ENCODE measurements around the gene TALDO1. TPM values are rescaled to one million over a fixed set of nuclear protein-coding genes. Genes with fewer than 3 reads are reported as not detected.

The TALDO1 gene
- total and polyA plus RNA-seq, 2 experiments from 2014 or later: 353 to 402 TPM

- DNase-seq (ENCODE audit: low spot score) (no peak), ATAC-seq (no peak; the same call in 2 of the 3 replicates)
- H3F3A ChIP-seq (replicated peaks; ENCODE audit: low read depth): peaks cover 47% of the 10 kb centered on the region
- H3K9me3 Mint-ChIP-seq: peaks cover 5% of the 10 kb centered on the region; the same call in 1 of the 3 replicates
- no peak overlapping the region for H2AFZ ChIP-seq
- no peak overlapping the region for H3K4me3 Mint-ChIP-seq
- H3K9me2 ChIP-seq (ENCODE audit: insufficient read depth): no peaks in the 10 kb centered on the region
- H3K4me2 ChIP-seq: no peak overlapping the region
- peaks cover 34% of the 10 kb centered on the region for H3K27me3 Mint-ChIP-seq (ENCODE audit: insufficient read depth, low read depth, poor library complexity)
- H3K79me2 ChIP-seq (replicated peaks; ENCODE audit: insufficient read depth): peaks cover 25% of the 10 kb centered on the region
- peaks cover 20% of the 10 kb centered on the region for H4K20me1 ChIP-seq (replicated peaks; ENCODE audit: insufficient read depth)
- peaks cover 46% of the 10 kb centered on the region for H3K36me3 Mint-ChIP-seq (ENCODE audit: low read depth)
- H3K36me3 ChIP-seq (ENCODE audit: insufficient read depth): peaks cover 22% of the 10 kb centered on the region
- no peak overlapping the region for H3K4me3 ChIP-seq
- peak overlapping the region; percentile 85; the same call in 1 of the 2 replicates for H3K27ac Mint-ChIP-seq
- TF ChIP-seq ZNF114 (CRISPR knock-in tag; IDR thresholded peaks at IDR 0.05) (no peak), STAT1 (IDR thresholded peaks at IDR 0.05; ENCODE audit: unreplicated experiment) (no peak), EZH2 (IDR thresholded peaks at IDR 0.05; ENCODE audit: low read depth, unreplicated experiment) (no peak), NANOG (IDR thresholded peaks at IDR 0.05; ENCODE audit: borderline replicate concordance) (no peak), REST (IDR thresholded peaks at IDR 0.05; ENCODE audit: unreplicated experiment) (no peak), EZH2phosphoT487 (IDR thresholded peaks at IDR 0.05; ENCODE audit: unreplicated experiment) (no peak)
- peak overlapping the region; percentile 94 for H3K27ac ChIP-seq (ENCODE audit: low read depth)
- H3K27me3 ChIP-seq (ENCODE audit: insufficient read depth): no peaks in the 10 kb centered on the region
- H3K4me1 ChIP-seq (ENCODE audit: insufficient read depth): peaks cover 17% of the 10 kb centered on the region
- peaks cover 22% of the 10 kb centered on the region for H3K4me1 Mint-ChIP-seq
These were observed 66.3 kb downstream of the TALDO1 start for GRCh38 chr11:813456-814096.

Small RNAs within 50 kb of the gene (small RNA-seq; reads per million reads assigned to genes)
- not detected for gene SNORA52 (ENCODE audit: low replicate concordance)

Other genes with a start within 250 kb of the TALDO1 start
- gene RNH1, start 240.2 kb upstream of the TALDO1 start, total RNA-seq (2014; rRNA removed; shearing (Covaris generic)): 50.4 and 56.3 TPM in 2 replicates
- 32.3 and 33.3 TPM in 2 replicates for gene RNH1, start 240.2 kb upstream of the TALDO1 start, polyA plus RNA-seq (2016; fragmentation: Nextera tagmentation; extraction: Ambion mirVana)
- 28.7 and 37.9 TPM in 2 replicates for gene HRAS, start 211.9 kb upstream of the TALDO1 start, total RNA-seq (2014; rRNA removed; shearing (Covaris generic))
- 46.3 and 48.7 TPM in 2 replicates for gene HRAS, start 211.9 kb upstream of the TALDO1 start, polyA plus RNA-seq (2016; fragmentation: Nextera tagmentation; extraction: Ambion mirVana)
- 0.54 and 0.87 TPM in 2 replicates for gene LRRC56, start 209.9 kb upstream of the TALDO1 start, total RNA-seq (2014; rRNA removed; shearing (Covaris generic))
- gene LRRC56, start 209.9 kb upstream of the TALDO1 start, polyA plus RNA-seq (2016; fragmentation: Nextera tagmentation; extraction: Ambion mirVana): 0.52 and 0.73 TPM in 2 replicates
- 1.3 and 1.8 TPM in 2 replicates for gene LMNTD2, start 186.7 kb upstream of the TALDO1 start, total RNA-seq (2014; rRNA removed; shearing (Covaris generic))
- gene LMNTD2, start 186.7 kb upstream of the TALDO1 start, polyA plus RNA-seq (2016; fragmentation: Nextera tagmentation; extraction: Ambion mirVana): 1.9 and 2.1 TPM in 2 replicates
- 59.1 and 64.8 TPM in 2 replicates for gene RASSF7, start 186.5 kb upstream of the TALDO1 start, total RNA-seq (2014; rRNA removed; shearing (Covaris generic))
- gene RASSF7, start 186.5 kb upstream of the TALDO1 start, polyA plus RNA-seq (2016; fragmentation: Nextera tagmentation; extraction: Ambion mirVana): 37.6 and 39.6 TPM in 2 replicates
- 33.9 and 45.9 TPM in 2 replicates for gene PHRF1, start 171.0 kb upstream of the TALDO1 start, total RNA-seq (2014; rRNA removed; shearing (Covaris generic))
- 11.0 and 11.6 TPM in 2 replicates for gene PHRF1, start 171.0 kb upstream of the TALDO1 start, polyA plus RNA-seq (2016; fragmentation: Nextera tagmentation; extraction: Ambion mirVana)
- gene IRF7, start 131.5 kb upstream of the TALDO1 start, total RNA-seq (2014; rRNA removed; shearing (Covaris generic)): 13.8 and 17.3 TPM in 2 replicates
- 11.4 and 12.3 TPM in 2 replicates for gene IRF7, start 131.5 kb upstream of the TALDO1 start, polyA plus RNA-seq (2016; fragmentation: Nextera tagmentation; extraction: Ambion mirVana)
- gene CDHR5, start 122.5 kb upstream of the TALDO1 start, total RNA-seq (2014; rRNA removed; shearing (Covaris generic)): not detected in 2 replicates
- gene CDHR5, start 122.5 kb upstream of the TALDO1 start, polyA plus RNA-seq (2016; fragmentation: Nextera tagmentation; extraction: Ambion mirVana): not detected in 2 replicates
- not detected in 2 replicates for gene SCT, start 120.3 kb upstream of the TALDO1 start, total RNA-seq (2014; rRNA removed; shearing (Covaris generic))
- gene SCT, start 120.3 kb upstream of the TALDO1 start, polyA plus RNA-seq (2016; fragmentation: Nextera tagmentation; extraction: Ambion mirVana): 2.6 and 3.8 TPM in 2 replicates
- 0.27 and 1.0 TPM in 2 replicates for gene DRD4, start 110.2 kb upstream of the TALDO1 start, total RNA-seq (2014; rRNA removed; shearing (Covaris generic))
- gene DRD4, start 110.2 kb upstream of the TALDO1 start, polyA plus RNA-seq (2016; fragmentation: Nextera tagmentation; extraction: Ambion mirVana): 1.3 and 1.8 TPM in 2 replicates
- 33.5 and 42.6 TPM in 2 replicates for gene DEAF1, start 52.2 kb upstream of the TALDO1 start, total RNA-seq (2014; rRNA removed; shearing (Covaris generic))
- 47.8 and 49.3 TPM in 2 replicates for gene DEAF1, start 52.2 kb upstream of the TALDO1 start, polyA plus RNA-seq (2016; fragmentation: Nextera tagmentation; extraction: Ambion mirVana)
- gene TMEM80, start 51.6 kb upstream of the TALDO1 start, total RNA-seq (2014; rRNA removed; shearing (Covaris generic)): 12.8 and 13.1 TPM in 2 replicates
- 25.1 and 25.4 TPM in 2 replicates for gene TMEM80, start 51.6 kb upstream of the TALDO1 start, polyA plus RNA-seq (2016; fragmentation: Nextera tagmentation; extraction: Ambion mirVana)
- gene EPS8L2, start 41.2 kb upstream of the TALDO1 start, total RNA-seq (2014; rRNA removed; shearing (Covaris generic)): 34.1 and 38.7 TPM in 2 replicates
- gene EPS8L2, start 41.2 kb upstream of the TALDO1 start, polyA plus RNA-seq (2016; fragmentation: Nextera tagmentation; extraction: Ambion mirVana): 56.5 and 59.4 TPM in 2 replicates
- gene GATD1, start 30.0 kb downstream of the TALDO1 start, total RNA-seq (2014; rRNA removed; shearing (Covaris generic)): 28.0 and 51.0 TPM in 2 replicates
- gene GATD1, start 30.0 kb downstream of the TALDO1 start, polyA plus RNA-seq (2016; fragmentation: Nextera tagmentation; extraction: Ambion mirVana): 39.3 and 44.9 TPM in 2 replicates
- 3.1 and 5.5 TPM in 2 replicates for gene CEND1, start 42.6 kb downstream of the TALDO1 start, total RNA-seq (2014; rRNA removed; shearing (Covaris generic))
- 4.8 and 5.7 TPM in 2 replicates for gene CEND1, start 42.6 kb downstream of the TALDO1 start, polyA plus RNA-seq (2016; fragmentation: Nextera tagmentation; extraction: Ambion mirVana)
- gene SLC25A22, start 50.8 kb downstream of the TALDO1 start, total RNA-seq (2014; rRNA removed; shearing (Covaris generic)): 41.2 and 46.4 TPM in 2 replicates
- gene SLC25A22, start 50.8 kb downstream of the TALDO1 start, polyA plus RNA-seq (2016; fragmentation: Nextera tagmentation; extraction: Ambion mirVana): 20.2 and 21.0 TPM in 2 replicates
- gene PIDD1, start 57.8 kb downstream of the TALDO1 start, total RNA-seq (2014; rRNA removed; shearing (Covaris generic)): 26.0 and 37.6 TPM in 2 replicates
- 22.7 and 25.6 TPM in 2 replicates for gene PIDD1, start 57.8 kb downstream of the TALDO1 start, polyA plus RNA-seq (2016; fragmentation: Nextera tagmentation; extraction: Ambion mirVana)
- gene RPLP2, start 62.5 kb downstream of the TALDO1 start, total RNA-seq (2014; rRNA removed; shearing (Covaris generic)): 428 and 518 TPM in 2 replicates
- gene RPLP2, start 62.5 kb downstream of the TALDO1 start, polyA plus RNA-seq (2016; fragmentation: Nextera tagmentation; extraction: Ambion mirVana): 1,782 and 2,023 TPM in 2 replicates
- 33.4 and 45.6 TPM in 2 replicates for gene PNPLA2, start 71.5 kb downstream of the TALDO1 start, total RNA-seq (2014; rRNA removed; shearing (Covaris generic))
- 31.1 and 32.3 TPM in 2 replicates for gene PNPLA2, start 71.5 kb downstream of the TALDO1 start, polyA plus RNA-seq (2016; fragmentation: Nextera tagmentation; extraction: Ambion mirVana)
- 58.0 and 64.1 TPM in 2 replicates for gene CRACR2B, start 80.5 kb downstream of the TALDO1 start, total RNA-seq (2014; rRNA removed; shearing (Covaris generic))
- gene CRACR2B, start 80.5 kb downstream of the TALDO1 start, polyA plus RNA-seq (2016; fragmentation: Nextera tagmentation; extraction: Ambion mirVana): 55.9 and 59.4 TPM in 2 replicates
- gene CD151, start 85.5 kb downstream of the TALDO1 start, total RNA-seq (2014; rRNA removed; shearing (Covaris generic)): 109 and 119 TPM in 2 replicates
- gene CD151, start 85.5 kb downstream of the TALDO1 start, polyA plus RNA-seq (2016; fragmentation: Nextera tagmentation; extraction: Ambion mirVana): 62.9 and 64.4 TPM in 2 replicates
- gene POLR2L, start 95.1 kb downstream of the TALDO1 start, total RNA-seq (2014; rRNA removed; shearing (Covaris generic)): 32.2 and 34.0 TPM in 2 replicates
- 369 TPM in 2 replicates for gene POLR2L, start 95.1 kb downstream of the TALDO1 start, polyA plus RNA-seq (2016; fragmentation: Nextera tagmentation; extraction: Ambion mirVana)
- 145 and 150 TPM in 2 replicates for gene TSPAN4, start 95.4 kb downstream of the TALDO1 start, total RNA-seq (2014; rRNA removed; shearing (Covaris generic))
- 76.8 and 88.4 TPM in 2 replicates for gene TSPAN4, start 95.4 kb downstream of the TALDO1 start, polyA plus RNA-seq (2016; fragmentation: Nextera tagmentation; extraction: Ambion mirVana)
- gene CHID1, start 163.3 kb downstream of the TALDO1 start, total RNA-seq (2014; rRNA removed; shearing (Covaris generic)): 51.2 and 67.3 TPM in 2 replicates
- gene CHID1, start 163.3 kb downstream of the TALDO1 start, polyA plus RNA-seq (2016; fragmentation: Nextera tagmentation; extraction: Ambion mirVana): 54.1 and 55.4 TPM in 2 replicates
- gene AP2A2, start 178.4 kb downstream of the TALDO1 start, total RNA-seq (2014; rRNA removed; shearing (Covaris generic)): 36.4 and 47.5 TPM in 2 replicates
- gene AP2A2, start 178.4 kb downstream of the TALDO1 start, polyA plus RNA-seq (2016; fragmentation: Nextera tagmentation; extraction: Ambion mirVana): 23.7 and 28.4 TPM in 2 replicates